Gastroesophageal sphincter (tissue), 4 donors: ENCODE measurements around the gene AASDHPPT. TPM values are rescaled to one million over a fixed set of nuclear protein-coding genes. Genes with fewer than 3 reads are reported as not detected.

ENCODE experiments used
- ATAC-seq: fragments of 150-250 bp; one replicate; pipeline ENCODE4 v1.9.1; 2016; ENCODE audit warnings: mild to moderate bottlenecking, moderate library complexity
- H3K27ac ChIP-seq, 4 donors: fragments of 200-600 bp; sonication (generic) in 3 of 4; 1 replicate in 3 of 4; 2 replicates in 1 of 4; pipeline ENCODE4 v1.5.1; 2016 to 2019
- H3K27me3 ChIP-seq: fragments of 200-600 bp; sonication (generic); one replicate; pipeline ENCODE4 v1.5.1; 2019
- H3K36me3 ChIP-seq, 2 donors: fragments of 200-600 bp; sonication (generic); one replicate each; pipeline ENCODE4 v1.5.1; 2019; ENCODE audit warnings: control low read depth in 1 of 2
- H3K4me1 ChIP-seq, 3 donors: fragments of 200-600 bp; sonication (generic); 1 replicate in 2 of 3; 2 replicates in 1 of 3; pipeline ENCODE4 v1.5.1; 2016 to 2019; ENCODE audit warnings: control low read depth in 2 of 3
- H3K4me3 ChIP-seq, 2 donors: fragments of 200-600 bp; sonication (generic); one replicate each; pipeline ENCODE4 v1.5.1; 2019; ENCODE audit warnings: mild to moderate bottlenecking in 1 of 2, moderate library complexity in 1 of 2
- H3K9me3 ChIP-seq, 3 donors: fragments of 200-600 bp; sonication (generic); one replicate each; pipeline ENCODE4 v1.5.1; 2017 to 2019; ENCODE audit warnings: control low read depth in 2 of 3
- EP300 ChIP-seq: sonication (generic); formaldehyde crosslinking; IDR thresholded peaks from one replicate; pipeline ENCODE4 v1.6.1; 2017; ENCODE audit warnings: antibody characterized with exemption, mild to moderate bottlenecking
- POLR2A ChIP-seq, 2 donors: fragments of 450-650 bp; IDR thresholded peaks; one replicate each; pipeline ENCODE4 v1.6.1; 2017; ENCODE audit warnings: antibody characterized with exemption in 2 of 2, mild to moderate bottlenecking in 2 of 2, moderate library complexity in 1 of 2
- POLR2AphosphoS5 ChIP-seq: sonication (generic); formaldehyde crosslinking; IDR thresholded peaks from one replicate; pipeline ENCODE4 v1.6.1; 2017; ENCODE audit warnings: antibody characterized with exemption
- WGBS, 2 donors: methylation state at CpG; one replicate each; pipeline ENCODE4 v1.1.5; 2018; ENCODE audit warnings: low coverage in 1 of 2; 5-methylcytosine and 5-hydroxymethylcytosine counted together
- total RNA-seq, 4 donors: library from RNA; depleted of rRNA; stranded (reverse); fragments of >200 nt; gene quantifications; one replicate each; pipeline ENCODE4 v1.1.0, GENCODE V29; 2016
- TF ChIP-seq, protein P1 (sequence below), 4 experiments: fragments of 200-600 bp in 2 of 4; fragments of 450-650 bp in 2 of 4; sonication (generic) in 1 of 4; IDR thresholded peaks; one replicate each; pipeline ENCODE4 v1.5.1; 2017 to 2019; ENCODE audit warnings: antibody characterized with exemption in 4 of 4, mild to moderate bottlenecking in 2 of 4, moderate library complexity in 2 of 4

The AASDHPPT gene
- total RNA-seq, 4 donors from 2014 or later, result 24.6 to 27.6 (median 25.0) TPM

DNA sequence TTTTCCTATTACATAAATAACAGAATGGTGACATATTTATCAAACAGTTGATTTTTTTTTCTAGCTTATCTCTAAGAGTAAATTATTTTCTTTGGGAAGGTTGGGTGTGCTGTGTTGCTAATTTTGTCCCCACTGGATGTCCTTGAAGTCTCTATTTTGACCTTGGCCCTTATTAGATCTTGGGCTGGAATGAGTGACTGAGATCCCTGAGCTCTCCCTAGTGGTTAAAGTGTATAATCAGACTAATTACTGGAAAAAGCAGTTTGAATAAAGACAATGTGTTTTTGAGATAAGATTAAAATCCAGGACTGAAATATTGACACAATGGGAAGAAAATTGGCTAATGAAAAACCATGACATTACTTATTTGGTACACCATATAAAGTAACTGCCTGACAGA lies 56.1 kb downstream of the AASDHPPT start:
- TF ChIP-seq EP300 (no peak), POLR2AphosphoS5 (no peak), POLR2A (IDR thresholded peaks at IDR 0.05) (no peak)
- TF ChIP-seq, protein P1, sequence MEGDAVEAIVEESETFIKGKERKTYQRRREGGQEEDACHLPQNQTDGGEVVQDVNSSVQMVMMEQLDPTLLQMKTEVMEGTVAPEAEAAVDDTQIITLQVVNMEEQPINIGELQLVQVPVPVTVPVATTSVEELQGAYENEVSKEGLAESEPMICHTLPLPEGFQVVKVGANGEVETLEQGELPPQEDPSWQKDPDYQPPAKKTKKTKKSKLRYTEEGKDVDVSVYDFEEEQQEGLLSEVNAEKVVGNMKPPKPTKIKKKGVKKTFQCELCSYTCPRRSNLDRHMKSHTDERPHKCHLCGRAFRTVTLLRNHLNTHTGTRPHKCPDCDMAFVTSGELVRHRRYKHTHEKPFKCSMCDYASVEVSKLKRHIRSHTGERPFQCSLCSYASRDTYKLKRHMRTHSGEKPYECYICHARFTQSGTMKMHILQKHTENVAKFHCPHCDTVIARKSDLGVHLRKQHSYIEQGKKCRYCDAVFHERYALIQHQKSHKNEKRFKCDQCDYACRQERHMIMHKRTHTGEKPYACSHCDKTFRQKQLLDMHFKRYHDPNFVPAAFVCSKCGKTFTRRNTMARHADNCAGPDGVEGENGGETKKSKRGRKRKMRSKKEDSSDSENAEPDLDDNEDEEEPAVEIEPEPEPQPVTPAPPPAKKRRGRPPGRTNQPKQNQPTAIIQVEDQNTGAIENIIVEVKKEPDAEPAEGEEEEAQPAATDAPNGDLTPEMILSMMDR (IDR thresholded peaks at IDR 0.05), result no peak
- Histone ChIP-seq H3K27ac (no peak overlapping the region), H3K36me3 (no peaks in the 10 kb centered on the region), H3K4me1 (no peaks in the 10 kb centered on the region), H3K27me3 (no peaks in the 10 kb centered on the region), H3K4me3 (no peak overlapping the region), H3K9me3 (peaks cover 0 to 4% (median 0%) of the 10 kb centered on the region in 3 donors)
- ATAC-seq, result no peak

GRCh38 chr11:106137061-106137460 lies 59.6 kb downstream of the AASDHPPT start:
- H3K9me3 ChIP-seq, result peaks cover 0 to 4% (median 0%) of the 10 kb centered on the region in 3 donors
- ATAC-seq, result no peak
- TF ChIP-seq, protein P1 (IDR thresholded peaks at IDR 0.05), result no peak
- TF ChIP-seq POLR2AphosphoS5 (no peak), POLR2A (IDR thresholded peaks at IDR 0.05) (no peak), EP300 (no peak)

GRCh38 chr11:106137758-106138157 lies 60.3 kb downstream of the AASDHPPT start:
- Histone ChIP-seq H3K27me3 (no peaks in the 10 kb centered on the region), H3K4me1 (no peaks in the 10 kb centered on the region), H3K27ac (no peak overlapping the region), H3K9me3 (peaks cover 0 to 4% (median 0%) of the 10 kb centered on the region in 3 donors), H3K4me3 (no peak overlapping the region), H3K36me3 (no peaks in the 10 kb centered on the region)
- WGBS, 2 donors, result 85 to 100% methylated on average over 1 of the region's 1 CpG
- ATAC-seq, result no peak
- no peak for TF ChIP-seq POLR2AphosphoS5
- no peak for TF ChIP-seq EP300
- TF ChIP-seq POLR2A (IDR thresholded peaks at IDR 0.05), result no peak
- TF ChIP-seq, protein P1 (IDR thresholded peaks at IDR 0.05), result no peak

More at GRCh38 chr11:106137061-106137460, 59.6 kb downstream of the AASDHPPT start:
- Histone ChIP-seq H3K4me3 (no peak overlapping the region), H3K4me1 (no peaks in the 10 kb centered on the region), H3K27me3 (no peaks in the 10 kb centered on the region), H3K36me3 (no peaks in the 10 kb centered on the region), H3K27ac (no peak overlapping the region)

Other genes starting within 250 kb of the AASDHPPT start
- gene MSANTD4, start 55.4 kb upstream of the AASDHPPT start, total RNA-seq, result 10 to 100 TPM; 24.7 to 35.6 (median 28.6) TPM
- gene KBTBD3, start 315 bp upstream of the AASDHPPT start, total RNA-seq, result 10 to 100 TPM in 1 of 4 donors, 1 to 10 TPM in 3; 6.6 to 16.5 (median 7.9) TPM